NCI-H510A treated with DMSO at 0.1 percent for 48 hours (cell line): ENCODE results near the gene PDIA4.
"Not testable (repeated sequence)": the region's sequence is repeated elsewhere in the genome, so short reads cannot be mapped to it uniquely, and the experiment has no call there.

Experiments
- DNase-seq: peaks from one replicate; lab custom pipeline; 2025; lab: John Stamatoyannopoulos, UW

The PDIA4 gene

DNA sequence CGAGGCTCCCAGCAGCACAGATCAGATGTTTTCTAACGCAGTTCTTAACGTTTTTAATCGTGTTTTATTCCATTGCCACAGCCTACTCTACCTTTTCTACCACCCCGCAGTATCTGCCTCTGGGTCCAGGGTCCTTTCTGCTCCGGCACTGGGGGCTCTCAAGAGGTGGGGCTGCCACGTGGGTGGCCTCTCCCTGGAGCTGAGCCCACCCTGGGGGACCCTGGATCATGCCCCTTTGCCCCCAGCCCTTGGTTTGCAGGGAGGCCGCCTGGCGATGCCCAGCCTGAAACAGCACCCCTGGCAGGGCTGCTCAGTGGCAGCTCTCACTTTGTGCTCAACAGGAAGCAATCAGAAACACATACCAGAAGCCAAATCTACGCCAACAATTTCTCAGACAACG is 25.3 kb downstream of the PDIA4 start:
- no peak for DNase-seq

DNA sequence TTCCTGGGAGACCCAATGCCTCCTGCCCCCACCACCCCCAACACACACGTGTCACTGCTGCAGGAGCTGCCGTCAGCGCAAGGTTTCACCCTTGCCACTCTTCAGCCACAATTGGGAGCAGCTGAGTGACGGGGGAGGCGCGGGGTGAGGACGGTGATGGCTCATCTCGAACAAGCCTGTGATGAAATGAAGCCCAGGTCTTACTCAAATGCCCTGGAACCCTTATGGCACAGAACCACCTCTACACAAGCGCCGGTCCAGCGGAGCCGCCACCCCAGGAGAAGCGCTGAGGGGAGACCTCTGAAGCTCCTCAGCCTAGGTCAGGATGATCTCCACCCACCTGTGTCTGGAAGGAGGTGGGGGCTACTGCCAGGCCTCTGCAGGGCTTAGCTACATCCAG is 25.7 kb downstream of the PDIA4 start:
- no peak for DNase-seq

- no peak for DNase-seq
Observed at GRCh38 chr7:149001427-149002068, 26.8 kb downstream of the PDIA4 start.

DNA sequence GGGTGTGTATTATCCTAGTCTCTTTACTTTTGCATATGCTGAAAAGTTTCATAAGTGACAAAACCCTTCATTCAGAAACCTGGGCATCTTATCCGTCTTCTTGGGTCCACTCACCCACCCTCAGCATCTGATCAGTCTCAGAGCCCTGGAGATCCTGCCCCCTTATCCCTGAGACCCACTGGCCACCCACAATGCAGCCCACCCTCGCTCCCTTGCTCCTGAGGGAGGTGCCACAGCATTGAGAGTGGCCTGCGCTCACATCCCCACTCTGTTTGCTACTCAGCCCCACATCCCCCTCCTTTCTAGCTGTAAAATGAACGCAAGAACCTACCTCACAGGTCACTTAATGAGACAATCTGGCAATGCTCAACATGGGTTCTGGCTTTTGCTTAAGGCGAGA is 27.3 kb downstream of the PDIA4 start:
- DNase-seq: no peak

GRCh38 chr7:148999192-148999591 is 29.1 kb downstream of the PDIA4 start:
- no peak for DNase-seq

DNA sequence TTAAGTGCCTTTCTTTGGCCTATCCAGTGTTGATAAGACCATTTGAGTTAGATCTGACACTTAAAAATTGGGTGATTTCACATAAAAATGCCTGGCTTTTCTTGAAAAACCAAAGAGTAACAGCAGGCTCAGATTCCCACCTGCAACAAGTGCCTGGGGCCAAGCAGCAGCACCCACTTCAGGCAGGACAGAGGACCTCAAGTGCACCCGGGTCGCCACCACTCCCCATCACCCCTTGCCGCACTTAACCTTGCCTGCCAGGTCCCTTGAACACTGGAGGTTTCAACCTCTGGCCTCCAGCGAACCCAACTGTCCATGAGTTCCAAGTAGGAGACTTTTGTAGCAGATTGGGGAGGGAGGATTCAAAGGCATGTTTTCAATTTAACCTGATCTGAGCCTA is 30.8 kb downstream of the PDIA4 start:
- no peak for DNase-seq

GRCh38 chr7:148994576-148994975 is 33.7 kb downstream of the PDIA4 start:
- no peak for DNase-seq

- no peak for DNase-seq
Observed at GRCh38 chr7:148993193-148993592, 35.1 kb downstream of the PDIA4 start.

DNA sequence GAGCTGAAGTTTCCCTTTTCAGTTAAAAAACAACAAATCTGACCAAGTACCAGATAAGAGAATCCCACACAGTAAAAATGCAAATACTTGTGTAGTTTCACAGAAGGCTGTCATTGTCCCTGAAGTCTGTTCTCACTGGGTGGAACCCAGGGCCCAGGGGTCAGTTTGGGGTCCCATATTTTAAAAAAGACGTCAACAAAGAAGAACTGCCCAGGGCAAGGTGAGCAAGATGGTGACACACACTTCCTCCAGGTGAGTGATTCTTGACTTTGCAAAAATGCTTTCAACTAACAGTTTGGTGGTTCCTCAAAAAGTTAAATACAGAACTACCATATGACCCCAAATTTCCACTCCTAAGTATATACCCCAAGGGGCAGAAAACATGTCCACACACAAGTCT is 36.8 kb downstream of the PDIA4 start:
- DNase-seq: no peak

GRCh38 chr7:148987751-148988512 is 40.4 kb downstream of the PDIA4 start:
- peak; percentile 25 for DNase-seq

DNA sequence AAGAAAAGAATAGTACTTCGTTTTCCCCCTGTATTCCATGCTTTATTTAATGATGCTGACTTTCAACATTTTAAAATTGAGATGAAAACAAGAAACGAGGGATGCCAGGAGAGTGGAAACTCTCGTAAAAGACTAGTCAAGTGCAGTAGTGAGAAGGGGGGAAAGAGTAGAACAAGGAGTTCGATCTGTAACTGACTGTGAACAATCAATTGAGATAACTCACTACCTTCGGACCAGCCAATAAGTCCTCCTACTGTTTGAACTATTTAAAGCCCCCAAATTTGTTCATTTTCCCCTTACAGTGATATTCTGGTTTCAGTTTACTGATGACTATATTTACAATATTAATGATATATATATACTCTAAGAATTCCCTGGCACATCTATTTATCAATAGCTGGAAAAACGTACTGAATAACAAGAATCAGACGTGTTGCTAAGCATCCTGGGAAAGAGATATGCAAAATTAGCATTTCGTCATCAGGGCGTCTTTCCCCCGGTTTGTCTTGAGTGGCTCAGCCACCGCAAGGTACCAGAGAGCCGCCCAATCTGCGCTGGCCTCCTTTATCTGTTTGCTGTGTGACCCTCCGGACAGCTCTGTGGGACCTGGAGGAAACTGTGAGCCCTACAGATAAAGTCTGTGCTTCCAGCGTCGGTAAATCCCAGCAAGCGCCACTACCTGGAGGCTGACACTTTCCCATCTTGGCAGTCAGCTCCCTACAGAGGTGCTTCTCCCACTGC is 41.1 kb downstream of the PDIA4 start:
- peak; percentile 74 for DNase-seq

- no peak for DNase-seq
Observed at GRCh38 chr7:148986742-148987009, 41.6 kb downstream of the PDIA4 start.

- peak; percentile 29 for DNase-seq
Observed at GRCh38 chr7:148983200-148984146, 44.8 kb downstream of the PDIA4 start.

DNA sequence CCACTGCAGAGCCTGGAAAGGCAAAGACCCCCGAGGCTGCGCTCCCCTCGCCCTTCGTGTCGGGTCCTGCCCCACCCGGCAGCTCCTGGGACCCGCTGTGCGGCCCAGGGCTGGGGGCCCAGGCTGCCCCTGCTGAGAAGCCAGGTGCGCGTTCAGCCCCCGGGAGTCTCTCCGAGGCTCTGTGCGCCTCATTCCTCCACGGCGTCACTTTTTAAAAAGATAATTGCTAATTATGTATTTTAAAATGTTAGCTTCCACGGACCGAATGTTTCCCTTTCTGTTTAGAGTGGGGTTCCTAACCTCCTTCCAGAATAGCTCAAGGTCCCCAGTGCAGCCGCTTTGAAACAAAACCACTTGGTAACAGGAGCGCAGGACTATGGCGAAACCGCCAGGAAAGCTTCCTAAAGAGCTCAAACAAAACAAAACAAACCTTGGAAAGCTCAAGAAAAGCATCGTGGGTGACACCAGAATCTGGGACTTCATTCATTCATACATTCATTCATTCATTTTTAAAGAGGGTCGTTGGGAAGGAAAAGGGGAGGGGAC is 45.6 kb downstream of the PDIA4 start:
- DNase-seq: no peak

GRCh38 chr7:148979827-148980226 is 48.5 kb downstream of the PDIA4 start:
- DNase-seq: no peak

- DNase-seq: not testable (repeated sequence)
Observed at GRCh38 chr7:148979072-148979471, 49.2 kb downstream of the PDIA4 start.

GRCh38 chr7:148978091-148978490 is 50.2 kb downstream of the PDIA4 start:
- DNase-seq: no peak

GRCh38 chr7:148975896-148976295 is 52.4 kb downstream of the PDIA4 start:
- no peak for DNase-seq

GRCh38 chr7:148973256-148973655 is 55.0 kb downstream of the PDIA4 start:
- no peak for DNase-seq

DNA sequence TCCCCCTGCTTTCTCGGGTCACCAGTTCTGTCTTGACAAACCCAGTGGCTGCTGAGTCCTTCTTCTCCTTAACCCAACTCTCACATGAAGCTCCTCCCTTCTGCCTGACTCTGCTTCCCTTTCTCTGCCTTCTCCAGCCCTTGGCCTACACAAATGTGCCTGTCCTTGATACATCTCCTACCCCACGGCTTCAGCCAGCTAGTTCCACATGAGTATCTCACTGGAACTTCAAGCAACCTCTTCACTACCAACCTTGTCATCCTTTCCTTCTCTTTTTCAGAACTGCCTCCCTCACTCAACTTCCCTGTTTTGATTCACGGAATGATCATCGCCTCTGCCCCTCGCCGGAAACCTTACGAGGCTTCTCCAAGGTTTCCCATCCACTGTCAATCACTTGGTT is 55.9 kb downstream of the PDIA4 start:
- DNase-seq: no peak

- DNase-seq: no peak
Observed at GRCh38 chr7:148967602-148968001, 60.7 kb downstream of the PDIA4 start.

GRCh38 chr7:148967032-148967372 is 61.3 kb downstream of the PDIA4 start:
- DNase-seq: no peak
